ENCODE data around the gene ANKRD34C. TPM values are rescaled to one million over a fixed set of nuclear protein-coding genes. Genes with fewer than 3 reads are reported as not detected.

ANKRD34C gene
- total RNA-seq, 1 donor from 2014 or later = not detected

DNA sequence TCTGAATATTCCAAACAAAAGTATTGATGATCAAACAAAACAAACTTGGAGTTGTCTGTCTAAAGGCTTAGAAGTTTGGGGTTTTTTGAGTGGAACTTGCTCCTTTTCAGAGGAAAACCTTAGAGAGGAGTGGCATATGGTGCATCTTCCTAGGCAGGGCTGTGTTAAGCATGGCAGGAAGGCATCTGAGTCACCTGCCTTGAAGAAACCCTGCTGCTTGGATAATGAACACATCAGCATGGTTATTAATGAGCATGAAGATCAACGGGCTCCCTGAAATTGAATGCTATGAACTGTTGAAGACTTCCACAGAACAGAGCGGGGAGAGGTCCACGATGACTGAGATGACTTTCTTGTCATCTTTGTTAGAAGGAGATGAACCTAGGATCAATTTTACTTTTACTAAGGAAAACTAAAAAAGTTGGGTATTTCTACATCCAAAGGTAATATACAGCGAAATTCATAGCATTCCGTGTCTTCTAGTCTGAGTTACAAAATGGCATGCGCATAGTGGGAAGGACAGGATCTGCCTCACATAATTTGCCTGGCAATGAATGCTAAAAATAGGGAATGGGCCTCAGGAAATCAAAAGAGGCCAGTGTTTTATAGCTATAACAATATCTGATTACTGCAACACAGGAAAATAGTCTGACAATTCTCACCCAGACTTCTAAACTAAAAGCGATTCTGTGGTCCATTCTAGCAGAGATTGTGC, 16.8 kb downstream of the ANKRD34C start:
- no peak overlapping the region for H3K4me3 ChIP-seq (ENCODE audit: low read depth, low read length)
- no peaks in the 10 kb centered on the region for H3K36me3 ChIP-seq (ENCODE audit: control insufficient read depth, insufficient read depth, low read length)
- no peak for DNase-seq (ENCODE audit: low read depth)
- TF ChIP-seq, protein P1, sequence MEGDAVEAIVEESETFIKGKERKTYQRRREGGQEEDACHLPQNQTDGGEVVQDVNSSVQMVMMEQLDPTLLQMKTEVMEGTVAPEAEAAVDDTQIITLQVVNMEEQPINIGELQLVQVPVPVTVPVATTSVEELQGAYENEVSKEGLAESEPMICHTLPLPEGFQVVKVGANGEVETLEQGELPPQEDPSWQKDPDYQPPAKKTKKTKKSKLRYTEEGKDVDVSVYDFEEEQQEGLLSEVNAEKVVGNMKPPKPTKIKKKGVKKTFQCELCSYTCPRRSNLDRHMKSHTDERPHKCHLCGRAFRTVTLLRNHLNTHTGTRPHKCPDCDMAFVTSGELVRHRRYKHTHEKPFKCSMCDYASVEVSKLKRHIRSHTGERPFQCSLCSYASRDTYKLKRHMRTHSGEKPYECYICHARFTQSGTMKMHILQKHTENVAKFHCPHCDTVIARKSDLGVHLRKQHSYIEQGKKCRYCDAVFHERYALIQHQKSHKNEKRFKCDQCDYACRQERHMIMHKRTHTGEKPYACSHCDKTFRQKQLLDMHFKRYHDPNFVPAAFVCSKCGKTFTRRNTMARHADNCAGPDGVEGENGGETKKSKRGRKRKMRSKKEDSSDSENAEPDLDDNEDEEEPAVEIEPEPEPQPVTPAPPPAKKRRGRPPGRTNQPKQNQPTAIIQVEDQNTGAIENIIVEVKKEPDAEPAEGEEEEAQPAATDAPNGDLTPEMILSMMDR (IDR thresholded peaks at IDR 0.05; ENCODE audit: insufficient read depth, low read length, poor library complexity, severe bottlenecking) = no peak
- peaks cover 2% of the 10 kb centered on the region for H3K27me3 ChIP-seq (ENCODE audit: control insufficient read depth, insufficient read depth, low read length)

DNA sequence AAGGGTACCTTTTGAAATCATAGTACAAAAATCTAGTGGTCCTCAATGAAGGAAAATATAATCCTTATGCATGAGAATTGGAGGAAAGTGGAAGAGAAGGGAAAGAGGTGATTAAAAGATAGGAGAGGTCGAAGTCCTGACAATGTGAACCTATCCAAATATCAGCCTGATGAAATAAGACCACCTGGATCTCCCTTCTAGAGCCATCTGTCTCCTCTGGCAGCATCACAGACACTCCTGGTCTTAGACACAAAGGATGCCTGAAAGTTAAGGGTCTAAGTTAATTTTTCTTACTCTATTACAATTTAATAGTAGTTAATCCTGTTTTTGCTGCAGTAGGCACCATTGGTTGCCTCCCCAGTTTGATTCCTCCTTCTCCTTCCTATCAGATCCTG, 17.3 kb downstream of the ANKRD34C start:
- TF ChIP-seq, protein P1 (IDR thresholded peaks at IDR 0.05; ENCODE audit: insufficient read depth, low read length, poor library complexity, severe bottlenecking) = no peak
- no peaks in the 10 kb centered on the region for H3K36me3 ChIP-seq (ENCODE audit: control insufficient read depth, insufficient read depth, low read length)
- H3K27me3 ChIP-seq (ENCODE audit: control insufficient read depth, insufficient read depth, low read length) = peaks cover 2% of the 10 kb centered on the region
- no peak for DNase-seq (ENCODE audit: low read depth)
- no peak overlapping the region for H3K4me3 ChIP-seq (ENCODE audit: low read depth, low read length)

DNA sequence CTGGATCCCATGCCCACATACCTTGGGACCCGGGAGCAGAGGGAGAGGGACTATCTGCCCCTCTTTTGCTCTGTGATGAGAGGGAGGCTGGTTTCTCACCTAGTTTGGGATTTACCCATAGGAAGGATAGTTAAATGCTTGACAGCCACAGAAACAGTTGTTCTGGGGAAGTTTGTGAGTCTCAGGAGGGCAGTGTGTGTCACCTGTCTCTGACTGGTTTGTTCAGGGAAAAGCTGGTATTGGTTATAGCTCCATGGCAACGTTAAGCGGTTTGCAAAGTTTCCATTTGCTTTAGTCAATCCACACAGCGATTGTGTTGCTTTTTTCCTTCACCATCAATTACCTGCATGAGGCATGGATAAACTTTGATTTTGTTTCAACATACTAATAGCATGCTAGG, 24.7 kb downstream of the ANKRD34C start:
- TF ChIP-seq, protein P1 (IDR thresholded peaks at IDR 0.05; ENCODE audit: insufficient read depth, low read length, poor library complexity, severe bottlenecking) = no peak
- Histone ChIP-seq H3K36me3 (ENCODE audit: control insufficient read depth, insufficient read depth, low read length) (no peaks in the 10 kb centered on the region), H3K4me3 (ENCODE audit: low read depth, low read length) (no peak overlapping the region), H3K27me3 (ENCODE audit: control insufficient read depth, insufficient read depth, low read length) (peaks cover 9% of the 10 kb centered on the region)
- DNase-seq (ENCODE audit: low read depth) = no peak

DNA sequence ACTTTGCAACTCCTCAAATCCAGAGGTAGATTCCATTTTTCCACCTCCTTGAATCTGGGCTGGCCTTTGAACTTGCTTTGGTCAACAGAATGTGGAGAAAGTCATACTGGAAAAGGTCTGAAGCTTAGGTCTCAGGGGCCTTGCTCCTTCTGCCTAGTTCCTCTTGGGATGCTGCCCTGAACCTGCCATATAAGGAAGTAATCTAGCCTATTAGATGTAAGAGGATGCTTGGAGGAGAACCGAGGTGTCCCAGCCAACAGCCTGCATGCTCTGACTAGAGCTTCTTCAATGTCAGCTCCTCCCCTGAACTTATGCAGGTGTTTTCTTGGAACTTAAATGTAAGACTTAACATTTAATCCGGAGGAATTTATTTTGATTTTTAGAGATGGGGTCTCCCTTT, 26.4 kb downstream of the ANKRD34C start:
- Histone ChIP-seq H3K27me3 (ENCODE audit: control insufficient read depth, insufficient read depth, low read length) (peaks cover 9% of the 10 kb centered on the region), H3K4me3 (ENCODE audit: low read depth, low read length) (no peak overlapping the region), H3K36me3 (ENCODE audit: control insufficient read depth, insufficient read depth, low read length) (no peaks in the 10 kb centered on the region)
- TF ChIP-seq, protein P1 (IDR thresholded peaks at IDR 0.05; ENCODE audit: insufficient read depth, low read length, poor library complexity, severe bottlenecking) = no peak
- DNase-seq (ENCODE audit: low read depth) = no peak

DNA sequence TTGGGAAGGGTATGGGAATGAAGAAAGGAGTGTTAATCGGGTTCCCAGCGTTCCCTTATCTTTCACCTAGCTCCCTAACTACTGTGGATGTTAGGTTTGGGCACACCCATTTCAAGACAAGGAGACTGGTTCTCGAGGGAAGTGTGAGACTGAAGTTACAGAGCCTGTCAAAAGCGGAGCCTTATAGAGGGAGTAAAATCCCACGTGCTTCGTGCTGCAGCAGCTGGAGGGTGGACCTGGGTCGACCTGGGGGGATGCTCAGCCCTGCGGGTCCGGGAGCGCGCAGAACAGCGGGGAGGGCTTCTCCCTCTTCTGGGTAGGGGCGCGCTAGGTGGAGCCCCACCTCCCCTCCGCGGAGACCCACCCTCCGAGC, 28.1 kb downstream of the ANKRD34C start:
- Histone ChIP-seq H3K4me3 (ENCODE audit: low read depth, low read length) (peak overlapping the region; percentile 74), H3K27me3 (ENCODE audit: control insufficient read depth, insufficient read depth, low read length) (peaks cover 9% of the 10 kb centered on the region), H3K36me3 (ENCODE audit: control insufficient read depth, insufficient read depth, low read length) (no peaks in the 10 kb centered on the region)
- TF ChIP-seq, protein P1 (IDR thresholded peaks at IDR 0.05; ENCODE audit: insufficient read depth, low read length, poor library complexity, severe bottlenecking) = no peak
- no peak for DNase-seq (ENCODE audit: low read depth)

Measured in kidney epithelial cell (primary cell).